GM12878 (cell line): ENCODE results near the gene C5AR1. TPM values are rescaled to one million over a fixed set of nuclear protein-coding genes. Genes with fewer than 3 reads are reported as not detected.

Experiments used
- ATAC-seq: fragments of 200-7000 bp; cut with Tn5 transposase; 3 replicates; pipeline ENCODE4 v1.9.1; 2020; ENCODE audit warnings: mild to moderate bottlenecking, moderate library complexity
- BruUV-seq: library from RNA; stranded (reverse); fragments of 400-500 nt; replicated peaks from 2 replicates; lab custom pipeline; 2021; lab: Mats Ljungman, UMichigan
- CTCF ChIA-PET: fragments of 300-600 bp; sonication (Branson Sonifier 250); formaldehyde crosslinking; extraction: SDS; loops from one replicate; lab custom pipeline; 2021; ENCODE audit warnings: inconsistent platforms; lab: Yijun Ruan, JAX
- POLR2A ChIA-PET: fragments of 350-600 bp; formaldehyde crosslinking; extraction: SDS; loops from one replicate; lab custom pipeline; 2021; ENCODE audit warnings: inconsistent platforms; lab: Charles Lee
- RAD21 ChIA-PET: fragments of 300-600 bp; sonication (Branson Sonifier 250); formaldehyde crosslinking; loops from one replicate; lab custom pipeline; 2023; ENCODE audit warnings: antibody characterized with exemption; ENCODE audit not compliant: unreplicated experiment; lab: Charles Lee
- SMC1A ChIA-PET: fragments of 300-600 bp; sonication (Branson Sonifier 250); formaldehyde crosslinking; loops from one replicate; lab custom pipeline; 2023; ENCODE audit not compliant: unreplicated experiment, uncharacterized antibody; lab: Charles Lee
- DNase-seq: peaks from one replicate; pipeline ENCODE4 v3.0.0-alpha.2; 2011; ENCODE audit warnings: low read depth, low spot score
- FAIRE-seq: peaks from 3 replicates; lab custom pipeline; 2011; peaks lifted over from hg19 to GRCh38; lab: Jason Lieb, UNC
- H2AFZ ChIP-seq: 2 replicates; pipeline ENCODE4 v1.6.0; 2011; ENCODE audit warnings: low read depth, low read length, control low read depth; ENCODE audit not compliant: control insufficient read depth
- H3K27ac ChIP-seq: 2 replicates; pipeline ENCODE4 v1.5.1; 2011; ENCODE audit warnings: control low read depth; ENCODE audit not compliant: control insufficient read depth, insufficient read depth
- H3K27me3 ChIP-seq, 2 experiments: replicated peaks in 1 of 2; 2 replicates each; pipeline versions ENCODE4 v1.6.0 to v1.6.1; 2011; ENCODE audit warnings: low read length in 1 of 2; ENCODE audit not compliant: control insufficient read depth in 2 of 2, insufficient read depth in 2 of 2
- H3K36me3 ChIP-seq, 2 experiments: 2 replicates each; pipeline ENCODE4 v1.5.1; 2011; ENCODE audit warnings: low read length in 1 of 2; ENCODE audit not compliant: control insufficient read depth in 2 of 2, insufficient read depth in 2 of 2
- H3K4me1 ChIP-seq: 2 replicates; pipeline ENCODE4 v1.6.1; 2011; ENCODE audit warnings: mild to moderate bottlenecking, low read length, moderate library complexity, mixed read lengths; ENCODE audit not compliant: control insufficient read depth, insufficient read depth
- H3K4me2 ChIP-seq: 2 replicates; pipeline ENCODE4 v1.6.0; 2011; ENCODE audit warnings: control low read depth; ENCODE audit not compliant: control insufficient read depth, insufficient read depth
- H3K4me3 ChIP-seq: fragments of 200-600 bp; sonication (generic); 2 replicates; pipeline ENCODE4 v1.5.1; 2016
- H3K79me2 ChIP-seq: 2 replicates; pipeline ENCODE4 v1.6.0; 2011; ENCODE audit warnings: low read length; ENCODE audit not compliant: control insufficient read depth, insufficient read depth
- H3K9ac ChIP-seq: 2 replicates; pipeline ENCODE4 v1.8.0; 2011; ENCODE audit warnings: low read length, control low read depth, mixed read lengths; ENCODE audit not compliant: control insufficient read depth, insufficient read depth
- H3K9me3 ChIP-seq: replicated peaks from 3 replicates; pipeline ENCODE4 v1.5.1; 2011; ENCODE audit warnings: mild to moderate bottlenecking, low read length; ENCODE audit not compliant: control insufficient read depth, insufficient read depth
- H4K20me1 ChIP-seq: 2 replicates; pipeline ENCODE4 v1.6.0; 2011; ENCODE audit not compliant: control insufficient read depth, insufficient read depth
- ELK1 ChIP-seq: IDR thresholded peaks from 2 replicates; pipeline ENCODE4 v1.6.1; 2012; ENCODE audit warnings: low read depth, low read length, improper control_type of control experiment
- IKZF1 ChIP-seq: fragments of 450-650 bp; conservative IDR thresholded peaks from 2 replicates; pipeline ENCODE4 v1.6.1; 2017; ENCODE audit warnings: antibody characterized with exemption, mild to moderate bottlenecking
- IKZF2 ChIP-seq, 2 experiments: fragments of 450-650 bp; IDR thresholded peaks; 2 replicates each; pipeline ENCODE4 v1.6.1; 2017; ENCODE audit warnings: mild to moderate bottlenecking in 2 of 2, moderate library complexity in 2 of 2
- MEF2B ChIP-seq: fragments of 450-650 bp; IDR thresholded peaks from 2 replicates; pipeline ENCODE4 v1.6.1; 2018; ENCODE audit warnings: mild to moderate bottlenecking, moderate library complexity; ENCODE audit not compliant: partially characterized antibody, poor library complexity, severe bottlenecking
- MTA2 ChIP-seq: fragments of 450-650 bp; IDR thresholded peaks from 2 replicates; pipeline ENCODE4 v1.6.1; 2016; ENCODE audit warnings: low read depth, mild to moderate bottlenecking, moderate library complexity
- RELA ChIP-seq: fragments of 450-650 bp; IDR thresholded peaks from 2 replicates; pipeline ENCODE4 v1.8.0; 2014; ENCODE audit warnings: borderline replicate concordance; ENCODE audit not compliant: partially characterized antibody
- RELB ChIP-seq: fragments of 450-650 bp; IDR thresholded peaks from 2 replicates; pipeline ENCODE4 v1.6.1; 2017; ENCODE audit warnings: low read depth, mild to moderate bottlenecking, moderate library complexity
- SPI1 ChIP-seq: IDR thresholded peaks from 2 replicates; pipeline ENCODE4 v1.6.1; 2011; ENCODE audit warnings: low read depth, mild to moderate bottlenecking, low read length, moderate library complexity, borderline replicate concordance; ENCODE audit not compliant: insufficient read depth
- ZBED1 ChIP-seq: IDR thresholded peaks from 2 replicates; pipeline ENCODE4 v1.6.1; 2016; ENCODE audit warnings: borderline replicate concordance
- WGBS: methylation state at CpG from one replicate; pipeline ENCODE4 v1.1.6; 2016; ENCODE audit warnings: low lambda C conversion rate; ENCODE audit not compliant: insufficient replicate concordance, insufficient coverage; ENCODE audit errors: missing lambda C conversion rate; 5-methylcytosine and 5-hydroxymethylcytosine counted together
- in situ Hi-C: fragments of 300-500 bp; cut with MboI; formaldehyde crosslinking; loops from 9 replicates; pipeline ENCODE4 v1.14.3; 2018; ENCODE audit warnings: mixed read lengths
- intact Hi-C: fragments of 100-400 bp; cut with micrococcal nuclease; formaldehyde crosslinking; loops from one replicate; pipeline ENCODE4 v1.14.2; 2022; ENCODE audit not compliant: unreplicated experiment
- polyA plus RNA-seq, 11 experiments: library from polyadenylated mRNA; depleted of rRNA in 4 of 11; unstranded in 6 of 11; stranded (reverse) in 5 of 11; fragments of >200 nt; fragmentation: Nextera tagmentation in 4 of 11; fragmentation: Illumina TruSeq in 1 of 11; extraction: Ambion mirVana in 4 of 11; extraction: Trizol in 1 of 11; gene quantifications; 1 replicate in 1 of 11; 2 replicates in 10 of 11; pipeline versions ENCODE4 v1.2.1 to v1.2.3, GENCODE V29; 2011 to 2016; ENCODE audit warnings: inconsistent platforms in 2 of 11, missing spikeins in 2 of 11, low read depth in 1 of 11
- total RNA-seq, 4 experiments: library from RNA; depleted of rRNA in 3 of 4; stranded (reverse); fragments of >200 nt in 3 of 4; fragmentation: Illumina TruSeq in 1 of 4; extraction: Trizol in 1 of 4; gene quantifications; 2 replicates each; pipeline versions ENCODE4 v1.2.1 to v1.2.3, GENCODE V29; 2013 to 2021

Gene C5AR1
- total and polyA plus RNA-seq, 10 of the 15 experiments (the other 5 are each of a cell fraction or from before 2014, with no cell fraction given): 0.04 to 1.5 (median 0.18) TPM

GRCh38 chr19:47322058-47322457 lies 12.4 kb downstream of the C5AR1 start:
- POLR2A ChIA-PET: interaction anchor here (0.7 kb wide), 1 partner anchor 864 kb away, joined by 3 read pairs; no protein-coding TSS in a partner anchor
- no peak overlapping the region for H2AFZ ChIP-seq
- no peaks in the 10 kb centered on the region for H3K27me3 ChIP-seq
- no peak for FAIRE-seq
- no TSS peak for BruUV-seq
- ATAC-seq: peak; percentile 44
- no peak for TF ChIP-seq RELA
- TF ChIP-seq IKZF1: peak; percentile 31
- TF ChIP-seq ELK1: no peak
- peak; percentile 33; the same call in 1 of the 2 replicates for TF ChIP-seq RELB
- TF ChIP-seq SPI1: peak; percentile 18; the same call in 1 of the 2 replicates
- peak in 1 of 2 experiments; percentile 43; a peak in 2 of 4 replicates for TF ChIP-seq IKZF2 (IDR thresholded peaks at IDR 0.05)
- no peak for TF ChIP-seq ZBED1
- TF ChIP-seq MEF2B: peak; percentile 36
- peak; percentile 44; the same call in 1 of the 2 replicates for TF ChIP-seq MTA2
- TF ChIP-seq, all 136 proteins: peak for 6
- SMC1A ChIA-PET: interaction anchor here (1.0 kb wide), 1 partner anchor 15 kb away, joined by 3 read pairs; no protein-coding TSS in a partner anchor
- Histone ChIP-seq H3K4me2 (0 out of 2 replicates have a peak overlapping the region, but pooled peaks have one; percentile 7), H3K9me3 (no peaks in the 10 kb centered on the region; the same call in 2 of the 3 replicates), H3K36me3 (no peaks in the 10 kb centered on the region), H3K79me2 (no peaks in the 10 kb centered on the region), H3K9ac (no peak overlapping the region), H3K27ac (no peak overlapping the region), H4K20me1 (no peaks in the 10 kb centered on the region), H3K4me1 (no peaks in the 10 kb centered on the region), H3K4me3 (no peak overlapping the region)
- CTCF ChIA-PET: interaction anchor here (0.6 to 1.0 kb wide), 3 partner anchors 27 to 120 kb away, joined by 3 to 4 read pairs (median 3); partner anchors contain the start of gene DHX34
- 0% methylated on average over 2 of the region's 2 CpGs for WGBS
- intact Hi-C loops: no loop called here
- RAD21 ChIA-PET: no interaction called here
- in situ Hi-C loops: no loop called here
- DNase-seq: no peak
